K562 (cell line): Measurements from ENCODE around the gene GPNMB. TPM values are rescaled to one million over a fixed set of nuclear protein-coding genes. Genes with fewer than 3 reads are reported as not detected.

Source experiments
- ATAC-seq: fragments of 200-7000 bp; cut with Tn5 transposase; 3 replicates; pipeline ENCODE4 v1.9.1; 2020; ENCODE audit warnings: moderate library complexity
- BruUV-seq: library from RNA; stranded (reverse); fragments of 400-500 nt; replicated peaks from 2 replicates; lab custom pipeline; 2021; lab: Mats Ljungman, UMichigan
- CTCF ChIA-PET: fragments of 300-600 bp; formaldehyde crosslinking; extraction: SDS; loops from one replicate; lab custom pipeline; 2021; ENCODE audit warnings: low intra/inter-chr PET ratio; lab: Yijun Ruan, JAX
- POLR2A ChIA-PET: fragments of 300-600, 350-650 bp; sonication (Branson Sonifier 250); formaldehyde crosslinking; extraction: SDS; loops from one replicate; lab custom pipeline; 2021; ENCODE audit warnings: antibody characterized with exemption, inconsistent platforms; lab: Yijun Ruan, JAX
- DNase-seq, 4 experiments: peaks; one replicate each; pipeline versions ENCODE4 v3.0.0 to v3.0.0-alpha.2; 2011 to 2018; ENCODE audit warnings: low spot score in 3 of 4, mixed read lengths in 3 of 4; ENCODE audit errors: extremely low read depth in 1 of 4
- FAIRE-seq: peaks from 2 replicates; lab custom pipeline; 2011; peaks lifted over from hg19 to GRCh38; lab: Jason Lieb, UNC
- H2AFZ ChIP-seq: 2 replicates; pipeline ENCODE4 v1.6.0; 2011; ENCODE audit warnings: low read depth, low read length, control low read depth, inconsistent platforms
- H3K27ac ChIP-seq: fragments of 200-600 bp; 3 replicates; pipeline ENCODE4 v1.8.0; 2011; ENCODE audit warnings: low read depth, mild to moderate bottlenecking, control low read depth, inconsistent platforms, low read length, moderate library complexity, mixed read lengths; ENCODE audit errors: extremely low read depth
- H3K27me3 ChIP-seq, 2 experiments: fragments of 300-600 bp in 1 of 2; 2 replicates in 1 of 2; 3 replicates in 1 of 2; pipeline versions ENCODE4 v1.6.0 to v1.8.0; 2011; ENCODE audit warnings: inconsistent platforms in 2 of 2, low read length in 2 of 2, mild to moderate bottlenecking in 1 of 2, mixed read lengths in 1 of 2, moderate library complexity in 1 of 2; ENCODE audit not compliant: control insufficient read depth in 2 of 2, insufficient read depth in 2 of 2
- H3K36me3 ChIP-seq: fragments of 300-600 bp; 3 replicates; pipeline ENCODE4 v1.8.0; 2011; ENCODE audit warnings: mild to moderate bottlenecking, low read length, inconsistent platforms; ENCODE audit not compliant: control insufficient read depth, insufficient read depth
- H3K4me1 ChIP-seq, 2 experiments: fragments of 200-600 bp in 1 of 2; replicated peaks in 1 of 2; 2 replicates in 1 of 2; 3 replicates in 1 of 2; pipeline versions ENCODE4 v1.5.1 to v1.8.0; 2011; ENCODE audit warnings: inconsistent platforms in 2 of 2, low read length in 2 of 2, mild to moderate bottlenecking in 1 of 2, mixed read lengths in 1 of 2, moderate library complexity in 1 of 2; ENCODE audit not compliant: control insufficient read depth in 2 of 2, insufficient read depth in 2 of 2
- H3K4me2 ChIP-seq: 2 replicates; pipeline ENCODE4 v1.6.1; 2011; ENCODE audit warnings: low read length, control low read depth, inconsistent platforms, mixed read lengths; ENCODE audit not compliant: insufficient read depth
- H3K4me3 ChIP-seq: fragments of 200-600 bp; sonication (generic), shearing (Covaris generic); 2 replicates; pipeline ENCODE4 v1.5.1; 2016; ENCODE audit warnings: control low read depth, inconsistent platforms
- H3K79me2 ChIP-seq: fragments of 200-600 bp; 3 replicates; pipeline ENCODE4 v1.8.0; 2011; ENCODE audit warnings: low read length, inconsistent platforms; ENCODE audit not compliant: control insufficient read depth, insufficient read depth
- H3K9ac ChIP-seq, 2 experiments: 2 replicates each; pipeline versions ENCODE4 v1.6.0 to v1.6.1; 2011; ENCODE audit warnings: low read depth in 2 of 2, low read length in 2 of 2, control low read depth in 1 of 2, inconsistent platforms in 1 of 2, mild to moderate bottlenecking in 1 of 2, mixed read lengths in 1 of 2; ENCODE audit not compliant: insufficient read depth in 1 of 2
- H3K9me1 ChIP-seq: one replicate; pipeline ENCODE4 v1.6.0; 2011; ENCODE audit warnings: inconsistent platforms, mild to moderate bottlenecking, low read length, moderate library complexity; ENCODE audit not compliant: control insufficient read depth, insufficient read depth
- H3K9me3 ChIP-seq: replicated peaks from 2 replicates; pipeline ENCODE4 v1.5.1; 2011; ENCODE audit warnings: low read depth, low read length, inconsistent platforms; ENCODE audit not compliant: control insufficient read depth, insufficient read depth
- H4K20me1 ChIP-seq: replicated peaks from 2 replicates; pipeline ENCODE4 v1.6.1; 2011; ENCODE audit warnings: low read length, inconsistent platforms, mixed read lengths; ENCODE audit not compliant: control insufficient read depth, insufficient read depth
- CEBPB ChIP-seq: fragments of 450-650 bp; IDR thresholded peaks from 2 replicates; pipeline ENCODE4 v1.6.1; 2016; ENCODE audit warnings: missing genetic modification characterization, missing compliant biosample characterization
- HMGN3 ChIP-seq: IDR thresholded peaks from 2 replicates; pipeline ENCODE4 v1.6.1; 2011; ENCODE audit warnings: borderline replicate concordance, low read depth, mild to moderate bottlenecking, mixed read lengths, low read length; ENCODE audit not compliant: insufficient read length; ENCODE audit errors: extremely low read depth
- MAZ ChIP-seq, 2 experiments: fragments of 450-650 bp in 1 of 2; sonication (generic) in 1 of 2; formaldehyde crosslinking; IDR thresholded peaks in 1 of 2; conservative IDR thresholded peaks in 1 of 2; 2 replicates each; pipeline versions ENCODE4 v1.4.0 to v1.5.0; 2020; ENCODE audit warnings: mild to moderate bottlenecking in 1 of 2, missing genetic modification reagents in 1 of 2
- NR2C2 ChIP-seq, 2 experiments: fragments of 200-800 bp in 1 of 2; sonication (Bioruptor generic) in 1 of 2; sonication (generic) in 1 of 2; formaldehyde crosslinking in 1 of 2; IDR thresholded peaks; 2 replicates each; pipeline versions ENCODE4 v1.6.1 to v1.8.0; 2016 to 2022; ENCODE audit warnings: mild to moderate bottlenecking in 1 of 2, missing compliant biosample characterization in 1 of 2, missing genetic modification characterization in 1 of 2, missing genetic modification reagents in 1 of 2
- WGBS: fragments of 100-300 bp; shearing (Covaris generic); methylation state at CpG from one replicate; pipeline ENCODE4 v1.1.6; 2016; ENCODE audit warnings: low coverage, mixed read lengths; ENCODE audit not compliant: insufficient coverage; ENCODE audit errors: missing lambda C conversion rate; 5-methylcytosine and 5-hydroxymethylcytosine counted together
- in situ Hi-C: fragments of 300-500 bp; cut with MboI; formaldehyde crosslinking; loops from 4 replicates; pipeline ENCODE4 v1.15.0; 2018; ENCODE audit warnings: inconsistent platforms, mixed read lengths
- intact Hi-C: fragments of 100-400 bp; cut with micrococcal nuclease; formaldehyde crosslinking; loops from 2 replicates; pipeline ENCODE4 v1.14.2; 2022
- polyA plus RNA-seq, 8 experiments: library from polyadenylated mRNA; depleted of rRNA in 4 of 8; stranded (reverse) in 5 of 8; unstranded in 3 of 8; fragments of >200 nt; fragmentation: Nextera tagmentation in 2 of 8; fragmentation: Illumina TruSeq in 1 of 8; extraction: Ambion mirVana in 2 of 8; extraction: Trizol in 1 of 8; gene quantifications; 2 replicates each; pipeline versions ENCODE4 v1.2.1 to v1.2.3, GENCODE V29; 2011 to 2014; ENCODE audit warnings: inconsistent platforms in 1 of 8, missing spikeins in 1 of 8
- total RNA-seq, 7 experiments: library from RNA; depleted of rRNA in 6 of 7; stranded (reverse); fragments of >200 nt in 6 of 7; fragmentation: Illumina TruSeq in 2 of 7; extraction: Trizol in 2 of 7; gene quantifications; 2 replicates each; pipeline versions ENCODE4 v1.2.1 to v1.2.3, GENCODE V29; 2011 to 2021; ENCODE audit warnings: low replicate concordance in 1 of 7

Gene GPNMB
- total and polyA plus RNA-seq, 9 of the 15 experiments (the other 6 are each of a cell fraction or from before 2014, with no cell fraction given), result 0.15 to 0.72 (median 0.33) TPM

GRCh38 chr7:23295401-23295697, 48.8 kb downstream of the GPNMB start:
- TF ChIP-seq CEBPB (tag), result peak; percentile 65
- TF ChIP-seq HMGN3, result no peak
- in situ Hi-C loops (no loop called here), intact Hi-C loops (loop anchor here (5.0 kb wide), 1 partner anchor 177 kb away; the partner anchor contains the start of gene IGF2BP3)
- Histone ChIP-seq H3K9me3 (no peaks in the 10 kb centered on the region), H2AFZ (peak overlapping the region; percentile 20; the same call in 1 of the 2 replicates), H4K20me1 (no peaks in the 10 kb centered on the region; the same call in 1 of the 2 replicates), H3K27me3 (no peaks in the 10 kb centered on the region), H3K4me3 (no peak overlapping the region), H3K36me3 (no peaks in the 10 kb centered on the region), H3K4me2 (no peak overlapping the region), H3K79me2 (peaks cover 13% of the 10 kb centered on the region), H3K9me1 (no peaks in the 10 kb centered on the region), H3K27ac (no peak overlapping the region), H3K4me1 (peaks cover 0 to 7% of the 10 kb centered on the region in 2 experiments; a peak in 4 of 5 replicates), H3K9ac (no peak overlapping the region)
- ATAC-seq (no peak), FAIRE-seq (no peak), DNase-seq (no peak)
- no TSS peak for BruUV-seq
- POLR2A ChIA-PET, result interaction anchor here (0.6 kb wide), 1 partner anchor 439 kb away, joined by 3 read pairs; no protein-coding TSS in a partner anchor
- CTCF ChIA-PET, result no interaction called here

- ChIA-PET CTCF (no interaction called here), POLR2A (interaction anchor here (0.5 to 2.1 kb wide), 7 partner anchors 14 to 299 kb away, joined by 3 to 7 read pairs (median 4); partner anchors contain the start of genes CCDC126 and IGF2BP3)
- no peaks in the 10 kb centered on the region; the same call in 1 of the 2 replicates for H4K20me1 ChIP-seq
- H3K9ac ChIP-seq, result no peak overlapping the region
- H3K79me2 ChIP-seq, result peaks cover 36% of the 10 kb centered on the region
- DNase-seq (no peak), FAIRE-seq (no peak), ATAC-seq (no peak; the same call in 2 of the 3 replicates)
- H3K9me1 ChIP-seq, result no peaks in the 10 kb centered on the region
- H3K27ac ChIP-seq, result peak overlapping the region; percentile 62
- no peaks in the 10 kb centered on the region for H3K27me3 ChIP-seq
- peak overlapping the region; percentile 99 for H3K4me2 ChIP-seq
- 79% methylated on average over 11 of the region's 11 CpGs for WGBS
- intact Hi-C loops, result loop anchor here (5.0 kb wide), 1 partner anchor 174 kb away; the partner anchor contains the start of gene IGF2BP3
- no peak for TF ChIP-seq MAZ (CRISPR knock-in tag; conservative IDR thresholded peaks at IDR 0.05 in 1 of 2, IDR thresholded peaks at IDR 0.05 in 1 of 2)
- no peak for TF ChIP-seq NR2C2 (CRISPR knock-in tag; IDR thresholded peaks at IDR 0.05)
- 0 out of 2 replicates have a peak, but pooled peaks have one; percentile 3 for TF ChIP-seq NR2C2 (tag; IDR thresholded peaks at IDR 0.05)
- no TSS peak for BruUV-seq
- peaks cover 24% of the 10 kb centered on the region for H3K36me3 ChIP-seq
- H2AFZ ChIP-seq, result peak overlapping the region; percentile 93
- in situ Hi-C loops, result no loop called here
- peak overlapping the region; percentile 81; the same call in 1 of the 2 replicates for H3K4me3 ChIP-seq
- H3K9me3 ChIP-seq, result no peaks in the 10 kb centered on the region
- H3K4me1 ChIP-seq, result peaks cover 0 to 13% of the 10 kb centered on the region in 2 experiments; a peak in 4 of 5 replicates
Observed at GRCh38 chr7:23298141-23298881, 51.7 kb downstream of the GPNMB start.
